DMS153 treated with DMSO at 0.1 percent for 48 hours (cell line): ENCODE results near the gene NRP1.

ENCODE experiments used
- DNase-seq: peaks from one replicate; lab custom pipeline; 2025; ENCODE audit not compliant: unreplicated experiment; lab: John Stamatoyannopoulos, UW

NRP1 gene

DNA sequence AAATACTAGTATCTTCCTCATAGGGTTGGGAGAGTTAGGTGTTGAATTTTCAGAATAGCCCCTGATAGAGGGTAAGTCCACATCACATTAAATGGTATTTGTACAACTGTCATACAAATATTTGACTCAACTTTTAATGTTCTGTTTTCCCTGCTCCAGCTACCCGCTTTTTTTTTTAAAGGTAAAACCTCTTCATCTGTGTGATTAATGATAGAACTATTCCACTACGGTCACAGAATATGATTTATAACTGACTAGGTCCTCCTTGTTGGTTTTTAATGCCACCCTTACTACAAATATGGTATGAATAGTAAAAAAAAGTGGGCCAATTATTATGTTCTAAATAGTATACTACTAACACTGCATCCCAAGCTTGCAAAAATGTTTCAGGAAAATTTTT is 15.6 kb upstream of the NRP1 start:
- DNase-seq = no peak

- DNase-seq = no peak
These were observed 14.8 kb upstream of the NRP1 start for GRCh38 chr10:33349268-33349667.

DNA sequence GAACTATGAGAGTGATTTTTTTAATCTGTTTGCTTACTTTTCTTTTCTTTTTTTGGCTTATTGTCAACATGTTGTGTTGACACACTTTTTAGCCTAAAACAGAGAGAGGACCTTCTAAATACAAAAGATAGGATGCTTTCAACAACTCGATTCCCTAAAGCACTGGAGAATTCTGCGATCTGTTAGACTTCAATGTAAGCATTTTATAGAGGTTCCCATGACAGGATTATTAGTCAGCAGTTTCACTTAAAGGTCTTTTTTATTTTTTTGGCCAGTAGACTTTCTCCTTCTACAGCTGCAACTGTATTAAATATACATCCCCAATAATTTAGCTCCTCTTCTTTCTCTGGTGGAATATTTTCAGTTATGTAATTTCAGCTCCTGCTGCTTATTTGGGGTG is 12.7 kb upstream of the NRP1 start:
- DNase-seq = no peak

GRCh38 chr10:33345236-33345635 is 10.8 kb upstream of the NRP1 start:
- DNase-seq = no peak

- DNase-seq = no peak
These were observed 10.2 kb upstream of the NRP1 start for GRCh38 chr10:33344676-33345075.

- DNase-seq = no peak
These were observed 7.2 kb upstream of the NRP1 start for GRCh38 chr10:33341637-33342036.

DNA sequence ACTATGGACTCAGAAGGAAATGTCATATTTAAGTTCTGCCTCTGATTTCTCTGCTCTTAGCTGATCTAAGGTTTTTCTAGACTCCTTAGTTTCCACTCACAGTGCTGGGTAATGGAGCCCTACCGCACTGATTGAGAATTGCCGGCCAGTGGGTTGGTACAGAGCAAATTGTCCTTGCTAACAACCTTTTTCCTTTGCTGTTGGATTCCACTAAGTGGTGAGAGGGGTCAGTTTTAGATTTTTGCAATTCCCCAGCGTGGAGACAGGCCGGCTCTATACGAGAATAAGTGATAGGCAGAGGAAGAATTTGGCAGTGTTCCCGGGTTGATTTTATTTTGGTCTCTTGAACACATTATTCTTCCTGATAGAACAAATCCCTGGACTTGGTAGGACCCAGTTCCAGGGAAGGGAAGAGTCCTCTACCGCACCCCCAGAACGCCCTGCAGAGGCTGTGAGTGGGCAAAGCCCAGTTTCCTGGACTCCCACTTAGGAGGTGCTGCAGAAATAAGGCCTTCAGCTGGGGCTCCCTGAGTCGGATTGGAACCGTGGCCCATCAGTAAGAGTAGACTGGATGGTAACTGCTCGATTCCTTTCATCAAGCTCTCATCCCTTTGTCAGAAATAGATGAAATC is 3.0 kb upstream of the NRP1 start:
- DNase-seq = no peak

- no peak for DNase-seq
These were observed 2.3 kb upstream of the NRP1 start for GRCh38 chr10:33336582-33337325.

- DNase-seq = no peak
These were observed 1.5 kb upstream of the NRP1 start for GRCh38 chr10:33335801-33336581.

GRCh38 chr10:33335551-33335800 is 1.0 kb upstream of the NRP1 start:
- no peak for DNase-seq

- no peak for DNase-seq
These were observed 511 bp upstream of the NRP1 start for GRCh38 chr10:33334805-33335550.

DNA sequence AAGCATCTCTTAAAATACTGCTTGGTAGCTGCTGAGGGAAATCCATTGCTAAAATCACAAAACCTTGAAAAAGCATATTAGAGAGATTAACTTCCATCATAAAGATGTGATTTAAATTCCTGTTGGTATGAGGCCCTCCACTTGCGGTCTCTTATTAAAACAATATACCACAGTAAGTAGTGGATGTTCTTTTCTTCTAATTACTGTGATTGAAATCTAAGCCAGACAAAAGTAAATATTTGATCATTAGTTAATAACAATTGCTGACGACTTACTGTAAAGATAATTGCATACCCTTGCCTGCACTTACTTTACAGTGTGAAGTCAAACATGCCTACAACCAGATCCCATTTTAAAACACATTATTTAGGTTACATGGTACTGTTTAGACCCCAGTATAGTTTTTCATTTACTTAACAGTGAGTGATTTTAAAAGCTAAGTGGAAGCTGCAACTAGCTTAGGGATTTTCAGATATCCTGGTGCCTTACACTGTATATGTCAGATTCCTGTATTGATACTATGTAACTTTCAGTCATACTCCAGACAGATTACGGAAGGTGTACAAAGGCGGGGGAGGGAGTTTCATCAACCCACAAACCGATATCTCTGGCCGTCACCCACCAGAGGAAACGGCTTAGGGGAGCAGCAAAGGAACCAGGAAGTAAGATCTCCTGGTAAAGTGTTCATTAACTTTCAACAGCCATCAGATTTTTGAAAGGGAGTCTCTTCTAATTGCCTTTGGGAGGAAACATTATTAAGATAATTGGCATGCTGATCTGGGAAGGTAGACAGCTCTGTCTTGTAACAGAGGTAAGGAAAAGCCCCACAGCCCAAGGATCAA is 986 bp downstream of the NRP1 start:
- DNase-seq = no peak

GRCh38 chr10:33332183-33333065 is 2.0 kb downstream of the NRP1 start:
- no peak for DNase-seq

DNA sequence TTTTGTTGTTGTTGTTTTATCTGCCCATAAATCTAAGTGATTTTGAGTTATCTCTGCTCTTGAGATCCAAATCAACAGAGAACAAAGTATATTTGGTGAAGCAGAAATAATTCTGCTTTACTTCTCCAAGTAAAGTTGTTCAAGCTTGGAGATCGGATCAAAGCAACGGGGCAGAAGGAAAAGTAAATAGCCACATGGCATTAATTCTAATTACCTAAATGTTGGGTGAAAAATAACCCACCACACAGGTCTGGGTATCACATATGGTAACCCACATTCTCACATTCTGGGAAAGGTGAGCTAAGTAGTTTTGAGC is 3.1 kb downstream of the NRP1 start:
- DNase-seq = no peak

DNA sequence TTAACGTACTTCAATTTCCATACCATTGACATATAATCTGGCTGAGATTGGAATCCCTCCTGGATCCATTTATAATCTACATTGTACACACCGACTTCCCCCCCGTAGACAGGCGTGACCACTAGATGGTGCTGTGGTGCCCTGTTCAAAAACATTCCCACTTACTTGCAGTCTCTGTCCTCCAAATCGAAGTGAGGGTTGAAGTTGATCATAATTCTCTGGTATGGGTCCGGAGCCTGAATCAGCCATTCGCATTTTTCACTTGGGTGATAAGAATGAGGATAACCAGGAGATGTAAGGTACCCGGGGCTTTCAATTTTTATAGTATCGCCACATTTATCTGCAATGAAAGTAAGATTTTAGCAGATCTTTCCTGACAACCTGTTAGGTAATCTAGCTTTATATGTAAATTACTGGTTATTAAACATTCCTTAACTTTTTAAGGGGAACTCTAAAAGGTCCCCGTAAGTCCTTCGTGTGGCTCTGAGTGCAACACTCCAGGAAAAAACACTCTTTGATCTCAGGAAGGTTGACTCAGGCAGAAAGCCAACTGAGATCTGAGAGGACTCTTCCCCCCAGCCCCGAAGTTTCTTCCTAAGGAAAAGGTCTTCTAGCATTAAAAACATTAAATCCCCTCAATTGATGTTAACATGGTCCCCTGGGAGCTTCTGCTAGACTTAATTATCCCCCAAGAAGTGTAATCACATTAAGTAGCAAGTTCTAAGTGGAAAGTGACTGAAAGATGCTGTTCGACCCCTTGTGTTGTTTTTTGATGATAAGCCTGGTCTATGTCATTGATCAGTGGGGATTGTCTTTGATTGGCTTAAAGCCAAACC is 3.7 kb downstream of the NRP1 start:
- DNase-seq = peak; percentile 21

DNA sequence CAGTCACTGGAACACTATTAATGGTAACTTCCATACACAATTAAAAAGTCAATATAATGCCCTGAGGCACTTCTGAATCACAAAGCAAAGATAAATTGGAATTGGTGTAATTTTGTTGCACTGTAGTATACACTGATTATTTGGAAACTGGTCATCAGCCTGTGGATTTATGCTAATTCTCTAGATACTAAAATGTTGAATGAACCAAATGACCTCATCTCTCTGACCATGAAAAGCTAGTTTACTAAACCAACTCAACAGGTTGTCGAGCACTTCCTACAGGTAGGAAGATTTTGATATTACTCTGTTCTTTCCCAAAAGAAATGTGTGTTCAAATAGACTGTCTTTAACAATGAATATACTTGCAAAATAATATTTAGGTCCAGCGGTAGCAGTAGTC is 5.3 kb downstream of the NRP1 start:
- DNase-seq = no peak

DNA sequence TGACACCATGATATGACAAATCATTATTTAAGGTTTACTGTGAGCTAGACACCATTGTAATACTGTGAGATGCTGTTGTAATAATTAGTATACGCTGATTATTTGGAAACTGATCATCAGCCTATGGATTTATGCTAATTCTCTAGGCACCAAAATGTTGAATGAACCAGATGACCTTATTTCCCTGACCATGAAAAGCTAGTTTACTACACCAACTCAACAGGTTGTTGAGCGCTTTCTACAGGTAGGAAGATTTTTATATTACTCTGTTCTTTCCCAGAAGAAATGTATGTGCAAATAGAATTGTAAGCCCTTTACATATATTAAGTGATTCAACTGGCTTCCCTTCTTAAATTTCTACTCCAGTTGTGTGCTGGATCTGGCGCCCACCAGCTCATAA is 6.2 kb downstream of the NRP1 start:
- no peak for DNase-seq

GRCh38 chr10:33327751-33328150 is 6.7 kb downstream of the NRP1 start:
- no peak for DNase-seq

GRCh38 chr10:33326933-33327332 is 7.5 kb downstream of the NRP1 start:
- DNase-seq = no peak
